HL-60 (cell line): Measurements from ENCODE around the gene LRRC7.

Experiments
- CTCF ChIP-seq: IDR thresholded peaks from one replicate; pipeline ENCODE4 v1.5.1; 2011; ENCODE audit warnings: low read length, control low read depth, inconsistent platforms; ENCODE audit not compliant: insufficient read depth
- POLR2AphosphoS5 ChIP-seq: IDR thresholded peaks from 2 replicates; pipeline ENCODE4 v1.6.1; 2012; ENCODE audit warnings: low read depth

GRCh38 chr1:69845655-69846054, 277.9 kb downstream of the LRRC7 start:
- TF ChIP-seq CTCF (no peak), POLR2AphosphoS5 (no peak)
